Mucosa of rectum (tissue), 2 donors: Measurements from ENCODE around the gene MCOLN3.

Source experiments
- H3K27ac ChIP-seq, 2 donors: one replicate each; pipeline ENCODE4 v1.7.0; 2013; ENCODE audit warnings: inconsistent platforms in 2 of 2, low read depth in 2 of 2, low read length in 2 of 2
- H3K27me3 ChIP-seq, 2 donors: one replicate each; pipeline ENCODE4 v1.7.0; 2013; ENCODE audit warnings: low read length in 2 of 2; ENCODE audit not compliant: control insufficient read depth in 2 of 2, insufficient read depth in 2 of 2
- H3K36me3 ChIP-seq, 2 donors: one replicate each; pipeline ENCODE4 v1.7.0; 2013; ENCODE audit warnings: low read length in 2 of 2; ENCODE audit not compliant: control insufficient read depth in 2 of 2, insufficient read depth in 2 of 2
- H3K4me1 ChIP-seq, 2 donors: one replicate each; pipeline ENCODE4 v1.7.0; 2013; ENCODE audit warnings: low read length in 2 of 2, mild to moderate bottlenecking in 1 of 2; ENCODE audit not compliant: control insufficient read depth in 2 of 2, insufficient read depth in 2 of 2
- H3K4me3 ChIP-seq, 2 donors: one replicate each; pipeline ENCODE4 v1.7.0; 2013; ENCODE audit warnings: low read length in 2 of 2
- H3K9ac ChIP-seq, 2 donors: one replicate each; pipeline ENCODE4 v1.7.0; 2013; ENCODE audit warnings: low read length in 2 of 2, low read depth in 1 of 2, mild to moderate bottlenecking in 1 of 2
- H3K9me3 ChIP-seq, 2 donors: one replicate each; pipeline ENCODE4 v1.7.0; 2013; ENCODE audit warnings: low read length in 2 of 2; ENCODE audit not compliant: control insufficient read depth in 2 of 2
- donor health status: healthy.
- donor health status: Normal muscosa, but diverticular disease.

Gene MCOLN3

DNA sequence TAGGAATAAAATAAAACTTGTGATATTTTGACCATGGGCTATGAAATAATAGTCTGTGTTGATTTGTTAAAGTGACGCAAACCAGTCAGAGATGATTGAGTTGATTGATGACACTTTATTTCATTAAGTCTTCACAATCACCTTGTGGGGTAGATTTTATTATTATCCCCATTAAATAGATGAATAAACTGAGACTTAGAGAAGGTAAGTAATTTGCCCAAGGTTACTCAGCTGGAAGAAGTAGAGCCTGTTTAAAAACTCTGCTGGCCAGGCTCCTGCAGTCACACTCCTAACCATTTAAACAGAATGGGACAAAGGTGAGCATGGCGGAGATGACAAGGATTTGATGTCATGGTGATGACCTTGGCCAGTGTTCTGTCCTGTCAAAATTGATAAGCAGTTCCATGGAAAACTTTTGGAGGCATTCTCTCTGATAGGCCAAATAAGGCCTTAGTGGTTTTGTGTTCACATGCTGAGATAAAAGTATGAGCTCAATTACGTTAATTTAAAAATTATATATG is 22.7 kb upstream of the MCOLN3 start:
- Histone ChIP-seq H3K36me3 (no peaks in the 10 kb centered on the region), H3K9ac (no peak overlapping the region), H3K4me1 (no peaks in the 10 kb centered on the region), H3K4me3 (no peak overlapping the region), H3K9me3 (no peaks in the 10 kb centered on the region), H3K27me3 (no peaks in the 10 kb centered on the region), H3K27ac (no peak overlapping the region)

DNA sequence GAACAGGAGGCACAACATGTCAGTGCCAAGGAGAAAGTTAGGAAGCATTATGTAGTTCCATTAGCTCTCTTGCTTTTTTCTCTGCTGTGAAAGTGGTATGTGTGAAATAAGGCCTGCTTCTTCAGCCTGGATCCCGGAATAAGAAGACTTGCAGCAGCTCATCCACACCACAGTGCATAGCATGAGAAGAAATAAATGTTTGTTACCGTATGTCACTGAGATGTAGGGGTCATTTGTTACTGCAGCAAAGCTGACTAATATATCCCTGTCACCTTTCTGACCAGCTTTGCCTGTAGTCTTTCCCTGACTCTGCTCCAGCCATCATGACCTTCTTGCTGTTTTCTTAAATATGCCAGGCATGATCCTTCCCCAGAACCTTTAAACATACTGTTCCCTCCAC is 20.5 kb upstream of the MCOLN3 start:
- Histone ChIP-seq H3K27me3 (no peaks in the 10 kb centered on the region), H3K4me1 (no peaks in the 10 kb centered on the region), H3K9ac (no peak overlapping the region), H3K4me3 (no peak overlapping the region), H3K9me3 (no peaks in the 10 kb centered on the region), H3K36me3 (no peaks in the 10 kb centered on the region), H3K27ac (no peak overlapping the region)

DNA sequence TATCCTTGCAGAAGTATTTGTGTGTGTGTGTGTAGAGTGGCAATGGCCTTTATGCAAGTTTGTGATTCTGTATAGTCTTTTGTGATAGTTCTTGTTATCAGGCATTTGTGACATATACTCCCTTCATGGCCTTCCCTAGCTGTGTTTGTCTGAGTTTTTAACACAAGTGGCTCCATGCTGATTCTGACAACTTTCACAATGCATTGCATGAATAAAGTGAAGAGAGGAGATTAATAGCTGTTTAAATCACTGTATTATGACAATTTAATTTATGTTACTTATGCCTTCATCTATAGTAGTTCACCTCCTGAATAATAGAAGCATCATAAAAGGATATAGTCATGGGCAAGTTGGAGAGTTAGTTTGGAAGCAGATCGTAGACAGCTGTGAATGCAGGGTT is 17.2 kb upstream of the MCOLN3 start:
- Histone ChIP-seq H3K9ac (no peak overlapping the region), H3K4me1 (peaks cover 4 to 10% of the 10 kb centered on the region in 2 donors), H3K36me3 (no peaks in the 10 kb centered on the region), H3K9me3 (no peaks in the 10 kb centered on the region), H3K4me3 (no peak overlapping the region), H3K27ac (no peak overlapping the region), H3K27me3 (no peaks in the 10 kb centered on the region)

DNA sequence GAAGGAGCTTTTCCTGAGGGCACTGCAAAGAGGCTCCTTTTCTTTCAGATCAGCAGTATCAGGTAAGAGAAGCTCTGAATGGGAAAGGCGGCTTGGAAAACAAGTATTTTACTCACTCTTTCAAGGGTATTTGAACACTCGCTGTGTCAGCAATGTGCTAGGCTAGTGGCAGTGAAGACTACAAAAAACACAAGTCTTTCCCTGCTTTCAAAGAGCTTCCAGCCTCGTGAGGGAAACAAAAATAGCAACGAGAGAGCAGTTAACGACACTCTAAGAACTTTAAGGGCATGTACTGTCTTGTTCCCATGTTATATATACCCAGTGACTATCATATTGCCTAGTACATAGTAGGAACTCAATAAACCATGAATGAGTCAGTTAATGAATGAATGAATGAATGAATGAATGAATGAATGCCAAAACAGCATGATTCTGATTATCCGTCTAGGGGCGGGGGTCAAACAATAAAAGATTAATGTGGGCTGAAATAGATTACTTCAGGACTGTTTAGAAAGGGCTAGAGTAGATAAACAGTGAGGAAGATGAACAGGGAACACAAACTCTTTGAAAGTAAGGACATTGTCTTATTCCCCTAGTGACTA is 14.2 kb upstream of the MCOLN3 start:
- peak overlapping the region; percentile 70 to 81 for H3K4me3 ChIP-seq
- H3K9ac ChIP-seq: peak overlapping the region; percentile 52 to 66
- no peaks in the 10 kb centered on the region for H3K9me3 ChIP-seq
- no peak overlapping the region for H3K27ac ChIP-seq
- H3K36me3 ChIP-seq: no peaks in the 10 kb centered on the region
- peaks cover 4 to 10% of the 10 kb centered on the region in 2 donors for H3K4me1 ChIP-seq
- no peaks in the 10 kb centered on the region for H3K27me3 ChIP-seq

DNA sequence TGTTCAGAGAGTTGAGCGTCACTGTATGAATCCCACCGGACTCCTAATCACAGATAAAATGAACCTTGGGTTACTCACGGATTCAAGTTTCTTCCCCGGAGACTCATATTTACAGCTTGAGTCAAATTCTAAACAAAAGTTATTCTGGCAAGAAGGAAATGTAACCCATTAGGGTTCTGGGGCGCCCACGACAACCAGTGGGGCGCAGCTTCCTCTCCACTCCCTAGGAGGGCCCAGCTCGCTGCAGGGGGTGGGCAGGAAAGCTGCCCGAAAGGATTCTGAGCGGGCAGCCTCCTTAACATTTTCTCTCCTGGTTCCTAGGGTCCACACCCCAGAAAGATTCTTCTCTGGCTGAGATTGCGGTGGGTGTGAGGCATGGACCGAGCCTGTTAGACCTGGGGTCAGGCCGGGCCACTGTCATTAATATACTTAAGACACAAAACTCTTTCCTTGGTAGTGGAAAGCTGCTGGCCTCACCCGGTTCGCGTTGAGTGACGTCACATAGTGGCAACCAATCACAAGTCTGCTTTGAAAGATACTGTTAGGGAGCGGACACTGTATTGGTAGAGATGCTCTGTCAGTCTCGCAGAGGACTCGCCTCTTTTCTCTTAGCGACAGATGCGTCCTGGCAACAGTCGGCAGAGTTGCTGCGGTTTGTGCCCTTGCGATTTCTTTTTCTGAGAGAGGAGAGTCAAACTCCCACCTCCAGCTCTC is 13.6 kb upstream of the MCOLN3 start:
- H3K27ac ChIP-seq: peak overlapping the region; percentile 26 to 47
- H3K36me3 ChIP-seq: no peaks in the 10 kb centered on the region
- peak overlapping the region; percentile 54 to 66 for H3K9ac ChIP-seq
- peak overlapping the region; percentile 70 to 81 for H3K4me3 ChIP-seq
- no peaks in the 10 kb centered on the region for H3K9me3 ChIP-seq
- H3K4me1 ChIP-seq: peaks cover 4 to 10% of the 10 kb centered on the region in 2 donors
- H3K27me3 ChIP-seq: no peaks in the 10 kb centered on the region

DNA sequence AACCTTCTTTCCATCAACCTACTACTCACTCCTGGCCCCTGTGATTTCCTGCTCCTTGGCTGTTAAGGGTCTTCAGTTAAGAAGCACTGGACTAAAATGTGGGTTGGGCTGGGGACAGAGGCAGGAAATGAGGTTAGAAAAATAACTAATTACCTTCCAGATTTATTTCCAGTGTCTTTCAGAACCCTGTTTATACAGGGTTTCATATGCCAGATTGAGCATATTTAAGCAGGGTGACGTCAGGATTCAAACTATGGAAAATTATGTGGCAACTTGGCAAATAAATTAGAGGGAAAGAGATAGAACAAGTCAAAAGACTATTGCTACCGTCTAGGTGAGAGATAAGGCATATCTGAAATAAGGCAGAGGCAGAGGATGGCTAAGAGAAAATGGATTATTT is 11.7 kb upstream of the MCOLN3 start:
- no peak overlapping the region for H3K4me3 ChIP-seq
- H3K4me1 ChIP-seq: peaks cover 4 to 10% of the 10 kb centered on the region in 2 donors
- no peak overlapping the region for H3K27ac ChIP-seq
- no peaks in the 10 kb centered on the region for H3K27me3 ChIP-seq
- H3K36me3 ChIP-seq: no peaks in the 10 kb centered on the region
- no peaks in the 10 kb centered on the region for H3K9me3 ChIP-seq
- no peak overlapping the region for H3K9ac ChIP-seq

DNA sequence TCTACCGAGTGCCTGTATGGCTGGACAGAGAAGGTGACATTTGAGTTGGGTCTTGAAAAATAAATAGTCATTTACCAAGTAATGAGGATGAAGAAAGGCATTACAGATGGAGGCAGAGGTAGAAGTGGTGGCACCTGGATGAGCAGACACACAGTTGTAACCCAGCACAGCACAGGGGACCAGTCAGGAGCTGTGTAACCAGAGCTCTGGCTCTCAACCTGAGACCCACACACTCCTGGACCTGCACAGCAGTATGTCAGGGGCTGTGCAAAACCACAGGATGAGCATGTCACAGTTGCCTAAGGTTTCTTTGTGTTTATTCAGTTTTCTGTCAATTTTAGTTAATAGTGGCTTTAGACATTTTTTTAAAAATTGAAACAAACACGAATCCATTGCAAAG is 11.3 kb upstream of the MCOLN3 start:
- H3K27ac ChIP-seq: no peak overlapping the region
- peaks cover 4 to 10% of the 10 kb centered on the region in 2 donors for H3K4me1 ChIP-seq
- no peak overlapping the region for H3K9ac ChIP-seq
- no peaks in the 10 kb centered on the region for H3K36me3 ChIP-seq
- H3K9me3 ChIP-seq: no peaks in the 10 kb centered on the region
- no peaks in the 10 kb centered on the region for H3K27me3 ChIP-seq
- no peak overlapping the region for H3K4me3 ChIP-seq

DNA sequence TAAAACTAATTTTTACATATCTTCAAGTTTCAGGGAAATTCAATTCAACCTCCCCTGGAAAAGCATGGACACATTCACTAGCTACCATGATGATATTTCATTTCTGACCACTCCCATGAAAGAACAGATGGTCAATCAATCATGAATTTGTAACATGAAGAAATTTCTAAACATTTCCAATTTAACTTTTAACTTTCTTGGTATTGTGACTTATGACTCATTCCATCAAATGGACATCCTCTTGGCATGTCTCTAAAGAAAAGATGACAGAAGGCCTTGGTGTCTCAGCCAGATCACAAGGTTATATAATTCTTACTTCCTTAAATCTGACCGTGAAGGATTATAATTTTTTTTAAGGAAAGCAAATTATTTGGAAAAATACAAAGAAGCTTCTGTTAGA is 10.5 kb upstream of the MCOLN3 start:
- no peaks in the 10 kb centered on the region for H3K36me3 ChIP-seq
- no peak overlapping the region for H3K4me3 ChIP-seq
- H3K9me3 ChIP-seq: no peaks in the 10 kb centered on the region
- H3K27ac ChIP-seq: no peak overlapping the region
- no peak overlapping the region for H3K9ac ChIP-seq
- no peaks in the 10 kb centered on the region for H3K27me3 ChIP-seq
- H3K4me1 ChIP-seq: peaks cover 4 to 10% of the 10 kb centered on the region in 2 donors

DNA sequence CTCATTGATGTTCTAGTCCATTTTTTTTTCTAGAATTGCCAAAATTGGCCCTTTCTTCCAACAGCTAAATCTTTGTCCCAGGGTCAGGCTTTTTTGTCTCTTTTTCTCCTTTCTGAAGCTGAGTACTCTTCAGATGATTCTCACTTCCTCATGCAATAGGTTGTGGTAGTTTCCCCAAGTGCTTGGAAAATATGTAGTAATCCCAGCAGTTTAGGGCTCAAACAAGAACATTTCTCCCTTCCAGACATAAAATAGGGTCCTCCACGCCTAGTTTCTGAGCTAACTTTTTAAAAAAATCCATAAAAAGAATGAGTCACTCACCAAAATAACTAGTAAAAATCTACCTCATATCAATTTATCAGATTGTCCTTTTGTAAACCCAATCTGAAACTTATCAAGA is 10.0 kb upstream of the MCOLN3 start:
- Histone ChIP-seq H3K36me3 (no peaks in the 10 kb centered on the region), H3K9me3 (no peaks in the 10 kb centered on the region), H3K4me3 (no peak overlapping the region), H3K9ac (no peak overlapping the region), H3K4me1 (peaks cover 4 to 10% of the 10 kb centered on the region in 2 donors), H3K27me3 (no peaks in the 10 kb centered on the region), H3K27ac (no peak overlapping the region)

DNA sequence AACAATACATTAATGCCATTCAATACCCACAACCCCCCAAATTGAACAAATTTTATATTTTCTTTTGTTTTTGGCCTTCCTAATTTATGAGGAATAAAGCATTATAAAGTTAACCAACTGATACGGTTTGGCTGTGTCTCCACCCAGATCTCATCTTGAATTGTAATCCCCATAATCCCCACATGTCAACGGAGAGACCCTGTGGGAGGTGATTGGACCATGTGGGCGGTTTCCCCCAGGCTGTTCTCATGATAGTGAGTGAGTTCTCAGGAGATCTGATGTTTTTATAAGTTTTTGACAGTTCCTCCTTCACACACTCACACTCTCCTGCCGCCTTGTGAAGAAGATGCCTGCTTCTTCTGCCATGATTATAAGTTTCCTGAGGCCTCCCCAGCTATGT is 6.4 kb upstream of the MCOLN3 start:
- Histone ChIP-seq H3K36me3 (no peaks in the 10 kb centered on the region), H3K4me1 (no peaks in the 10 kb centered on the region), H3K9me3 (no peaks in the 10 kb centered on the region), H3K4me3 (no peak overlapping the region), H3K9ac (no peak overlapping the region), H3K27me3 (peaks cover 2 to 3% of the 10 kb centered on the region in 2 donors), H3K27ac (no peak overlapping the region)
